Stomach (tissue), 9 donors: ENCODE data around the gene PFDN2. TPM values are rescaled to one million over a fixed set of nuclear protein-coding genes. Genes with fewer than 3 reads are reported as not detected.
A peak's percentile ranks its signal among the peaks of the same experiment; 100 is the strongest.

Experiments
- DNase-seq, 2 donors: peaks; one replicate each; pipeline versions ENCODE4 v3.0.0 to v3.0.0-alpha.2; 2013 to 2019
- H3K27ac ChIP-seq, 5 donors: fragments of 200-600 bp in 4 of 5; sonication (generic) in 4 of 5; one replicate each; pipeline ENCODE4 v1.5.1; 2013 to 2019; ENCODE audit warnings: mild to moderate bottlenecking in 1 of 5, moderate library complexity in 1 of 5
- H3K27me3 ChIP-seq, 3 donors: fragments of 200-600 bp; sonication (generic); one replicate each; pipeline ENCODE4 v1.5.1; 2017 to 2019; ENCODE audit warnings: mixed run types in 1 of 3
- H3K36me3 ChIP-seq, 4 donors: fragments of 200-600 bp; sonication (generic); 1 replicate in 3 of 4; 2 replicates in 1 of 4; pipeline ENCODE4 v1.5.1; 2016 to 2019
- H3K4me1 ChIP-seq, 4 donors: fragments of 200-600 bp; sonication (generic); one replicate each; pipeline ENCODE4 v1.5.1; 2016 to 2019
- H3K4me3 ChIP-seq, 4 donors: fragments of 200-600 bp; sonication (generic) in 3 of 4; one replicate each; pipeline ENCODE4 v1.5.1; 2016 to 2019; ENCODE audit warnings: mild to moderate bottlenecking in 1 of 4
- H3K9me3 ChIP-seq, 4 donors: fragments of 200-600 bp; sonication (generic); one replicate each; pipeline ENCODE4 v1.5.1; 2016 to 2019
- EP300 ChIP-seq: sonication (generic); formaldehyde crosslinking; IDR thresholded peaks from one replicate; pipeline ENCODE4 v1.6.1; 2017; ENCODE audit warnings: antibody characterized with exemption
- POLR2A ChIP-seq, 4 donors: fragments of 450-650 bp; IDR thresholded peaks; one replicate each; pipeline ENCODE4 v1.6.1; 2016; ENCODE audit warnings: antibody characterized with exemption in 4 of 4, control low read depth in 2 of 4, mild to moderate bottlenecking in 1 of 4, moderate library complexity in 1 of 4
- POLR2AphosphoS5 ChIP-seq, 3 donors: sonication (generic); formaldehyde crosslinking; IDR thresholded peaks; one replicate each; pipeline ENCODE4 v1.6.1; 2016; ENCODE audit warnings: antibody characterized with exemption in 3 of 3
- WGBS, 5 donors: extraction: QIAGEN DNeasy Blood & Tissue Kit in 3 of 5; methylation state at CpG; one replicate each; pipeline versions ENCODE4 v1.1.5 to v1.1.7; 2013 to 2018; 5-methylcytosine and 5-hydroxymethylcytosine counted together
- intact Hi-C: fragments of 100-400 bp; cut with DNase I; formaldehyde crosslinking; loops from one replicate; pipeline ENCODE4 v1.15.1; 2023; ENCODE audit warnings: low total_unique reads
- polyA plus RNA-seq, 3 donors: library from polyadenylated mRNA; stranded (reverse); fragments of 200-250 nt; gene quantifications; one replicate each; pipeline ENCODE4 v1.2.3, GENCODE V29; 2013
- total RNA-seq, 5 donors: library from RNA; depleted of rRNA; stranded (reverse); fragments of >200 nt; gene quantifications; one replicate each; pipeline versions ENCODE4 v1.1.0 to v1.2.3, GENCODE V29; 2014 to 2016
- TF ChIP-seq, protein P1 (sequence below), 7 experiments: fragments of 450-650 bp in 4 of 7; fragments of 200-600 bp in 3 of 7; sonication (generic) in 3 of 7; IDR thresholded peaks; one replicate each; pipeline ENCODE4 v1.5.1; 2016 to 2019; ENCODE audit warnings: antibody characterized with exemption in 7 of 7, control low read depth in 2 of 7, mild to moderate bottlenecking in 1 of 7
- donor health status: healthy with polysubstance abuse.
- donor health status: Bipolar disorder and iron deficiency.
- donor health status: healthy.

Gene PFDN2
- total and polyA plus RNA-seq, 8 donors = 11.6 to 166 (median 59.4) TPM; not detected in 2

DNA sequence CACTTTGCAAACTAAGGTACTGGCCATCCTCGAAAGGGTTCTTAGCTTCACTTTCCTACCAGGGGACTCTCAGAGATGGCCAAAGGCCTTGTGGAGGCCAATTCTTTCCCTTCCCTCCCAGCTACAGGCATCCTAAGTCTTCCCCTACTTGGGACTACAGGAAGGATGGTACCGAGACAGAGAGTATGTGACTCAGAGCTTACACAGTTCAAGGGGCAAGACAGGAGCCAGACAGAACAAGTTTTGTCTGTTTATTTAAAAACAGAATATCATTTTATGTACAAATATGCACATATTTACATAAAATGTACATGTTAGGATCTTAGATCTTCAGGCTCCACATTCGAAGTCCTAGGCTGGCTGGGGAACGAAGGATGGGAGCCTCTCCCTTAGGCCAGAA, 47.1 kb downstream of the PFDN2 start:
- H3K4me1 ChIP-seq = peaks cover 0 to 14% (median 0%) of the 10 kb centered on the region in 4 donors
- 92 to 95% (median 93%) methylated on average over 4 of the region's 4 CpGs for WGBS, 5 donors
- H3K36me3 ChIP-seq = peaks cover 0 to 22% (median 9%) of the 10 kb centered on the region in 4 donors
- H3K27ac ChIP-seq = peak overlapping the region in 1 of 5 donors; percentile 86
- no peak for TF ChIP-seq POLR2AphosphoS5 (IDR thresholded peaks at IDR 0.05)
- TF ChIP-seq, protein P1, sequence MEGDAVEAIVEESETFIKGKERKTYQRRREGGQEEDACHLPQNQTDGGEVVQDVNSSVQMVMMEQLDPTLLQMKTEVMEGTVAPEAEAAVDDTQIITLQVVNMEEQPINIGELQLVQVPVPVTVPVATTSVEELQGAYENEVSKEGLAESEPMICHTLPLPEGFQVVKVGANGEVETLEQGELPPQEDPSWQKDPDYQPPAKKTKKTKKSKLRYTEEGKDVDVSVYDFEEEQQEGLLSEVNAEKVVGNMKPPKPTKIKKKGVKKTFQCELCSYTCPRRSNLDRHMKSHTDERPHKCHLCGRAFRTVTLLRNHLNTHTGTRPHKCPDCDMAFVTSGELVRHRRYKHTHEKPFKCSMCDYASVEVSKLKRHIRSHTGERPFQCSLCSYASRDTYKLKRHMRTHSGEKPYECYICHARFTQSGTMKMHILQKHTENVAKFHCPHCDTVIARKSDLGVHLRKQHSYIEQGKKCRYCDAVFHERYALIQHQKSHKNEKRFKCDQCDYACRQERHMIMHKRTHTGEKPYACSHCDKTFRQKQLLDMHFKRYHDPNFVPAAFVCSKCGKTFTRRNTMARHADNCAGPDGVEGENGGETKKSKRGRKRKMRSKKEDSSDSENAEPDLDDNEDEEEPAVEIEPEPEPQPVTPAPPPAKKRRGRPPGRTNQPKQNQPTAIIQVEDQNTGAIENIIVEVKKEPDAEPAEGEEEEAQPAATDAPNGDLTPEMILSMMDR (IDR thresholded peaks at IDR 0.05) = no peak
- no peak for TF ChIP-seq EP300
- TF ChIP-seq POLR2A (IDR thresholded peaks at IDR 0.05) = no peak
- H3K4me3 ChIP-seq = no peak overlapping the region
- H3K27me3 ChIP-seq = no peaks in the 10 kb centered on the region
- no peaks in the 10 kb centered on the region for H3K9me3 ChIP-seq
- DNase-seq = no peak
- intact Hi-C loops = no loop called here

GRCh38 chr1:161069731-161070270, 48.0 kb downstream of the PFDN2 start, which contains the start of gene ARHGAP30:
Gene ARHGAP30, minus strand, starts transcription at chr1:161069891. Its CDS starts 267 bp downstream, at chr1:161069624.
- intact Hi-C loops = no loop called here
- peak; percentile 60 to 80 for DNase-seq
- H3K4me3 ChIP-seq = peak within 1 kb of the TSS; percentile 36 to 52 (median 43)
- peak within 1 kb of the TSS; percentile 46 to 90 (median 73) for H3K27ac ChIP-seq
- peaks cover 0 to 18% (median 0%) of the 10 kb centered on the region in 4 donors for H3K4me1 ChIP-seq
- WGBS, 5 donors = 47 to 78% (median 75%) methylated on average over 2 to 9 of the region's 9 CpGs
- peaks cover 0 to 20% (median 6%) of the 10 kb centered on the region in 4 donors for H3K36me3 ChIP-seq
- TF ChIP-seq POLR2A (IDR thresholded peaks at IDR 0.05) (no peak), EP300 (no peak), POLR2AphosphoS5 (IDR thresholded peaks at IDR 0.05) (peak in 2 of 3 donors; percentile 68 to 70)
- TF ChIP-seq, protein P1 (IDR thresholded peaks at IDR 0.05) = no peak
- no peaks in the 10 kb centered on the region for H3K27me3 ChIP-seq
- H3K9me3 ChIP-seq = no peaks in the 10 kb centered on the region

GRCh38 chr1:161069241-161069640, 48.6 kb downstream of the PFDN2 start:
- no peaks in the 10 kb centered on the region for H3K9me3 ChIP-seq
- TF ChIP-seq EP300 (no peak), POLR2A (IDR thresholded peaks at IDR 0.05) (no peak), POLR2AphosphoS5 (IDR thresholded peaks at IDR 0.05) (no peak)
- TF ChIP-seq, protein P1 (IDR thresholded peaks at IDR 0.05) = no peak
- H3K36me3 ChIP-seq = peaks cover 0 to 15% (median 4%) of the 10 kb centered on the region in 4 donors
- 73 to 86% (median 77%) methylated on average over 9 of the region's 9 CpGs for WGBS, 5 donors
- H3K27me3 ChIP-seq = peaks cover 0 to 2% (median 0%) of the 10 kb centered on the region in 3 donors
- no peak for DNase-seq
- peaks cover 0 to 18% (median 0%) of the 10 kb centered on the region in 4 donors for H3K4me1 ChIP-seq
- peak overlapping the region; percentile 46 to 90 (median 73) for H3K27ac ChIP-seq
- intact Hi-C loops = no loop called here
- H3K4me3 ChIP-seq = peak overlapping the region; percentile 36 to 52 (median 43)

GRCh38 chr1:161068306-161069234, 49.3 kb downstream of the PFDN2 start:
- H3K36me3 ChIP-seq = peaks cover 0 to 11% (median under 1%) of the 10 kb centered on the region in 4 donors
- no peaks in the 10 kb centered on the region for H3K9me3 ChIP-seq
- WGBS, 5 donors = 59 to 73% (median 69%) methylated on average over 10 of the region's 10 CpGs
- H3K27me3 ChIP-seq = peaks cover 0 to 9% (median 0%) of the 10 kb centered on the region in 3 donors
- peak overlapping the region; percentile 36 to 52 (median 43) for H3K4me3 ChIP-seq
- H3K4me1 ChIP-seq = peaks cover 0 to 18% (median 0%) of the 10 kb centered on the region in 4 donors
- peak; percentile 62 to 82 for DNase-seq
- TF ChIP-seq, protein P1 (IDR thresholded peaks at IDR 0.05) = no peak
- no peak for TF ChIP-seq POLR2A (IDR thresholded peaks at IDR 0.05)
- TF ChIP-seq EP300 = no peak
- TF ChIP-seq POLR2AphosphoS5 (IDR thresholded peaks at IDR 0.05) = no peak
- H3K27ac ChIP-seq = peak overlapping the region; percentile 26 to 90 (median 73)
- intact Hi-C loops = no loop called here
